Activated CD8-positive, alpha-beta T cell treated with anti-CD3 and anti-CD28 coated beads, Interleukin-2, amount 10 ng/mL, durations not matched to agents 7 days and 5 days (primary cell): Measurements from ENCODE around the gene ZMYND19. TPM values are rescaled to one million over a fixed set of nuclear protein-coding genes. Genes with fewer than 3 reads are reported as not detected.
"Not testable (repeated sequence)": the region's sequence is repeated elsewhere in the genome, so short reads cannot be mapped to it uniquely, and the experiment has no call there.

Source experiments
- ATAC-seq: fragments of 150-1000 bp; cut with Tn5 transposase; one replicate; pipeline ENCODE4 v1.10.0; 2021; ENCODE audit warnings: moderate library complexity
- CTCF ChIA-PET: fragments of 350-600 bp; sonication (Branson Sonifier 250); formaldehyde crosslinking; loops from one replicate; lab custom pipeline; 2021; ENCODE audit warnings: antibody characterized with exemption; lab: Charles Lee
- POLR2A ChIA-PET: fragments of 350-600 bp; sonication (Branson Sonifier 250); formaldehyde crosslinking; loops from one replicate; lab custom pipeline; 2021; ENCODE audit warnings: antibody characterized with exemption; lab: Charles Lee
- DNase-seq: peaks from one replicate; pipeline ENCODE4 v3.0.0-alpha.2; 2020
- H3K27ac Mint-ChIP-seq: one replicate; pipeline ENCODE4 v1.8.0; 2021; ENCODE audit warnings: mild to moderate bottlenecking, mixed read lengths
- H3K27me3 Mint-ChIP-seq: one replicate; pipeline ENCODE4 v1.8.0; 2021; ENCODE audit warnings: low read depth, mixed read lengths
- H3K36me3 Mint-ChIP-seq: one replicate; pipeline ENCODE4 v1.8.0; 2021; ENCODE audit warnings: low read depth, mixed read lengths
- H3K4me1 Mint-ChIP-seq: one replicate; pipeline ENCODE4 v1.8.0; 2021; ENCODE audit warnings: low read depth, mixed read lengths
- H3K4me3 Mint-ChIP-seq: one replicate; pipeline ENCODE4 v1.8.0; 2021; ENCODE audit warnings: mild to moderate bottlenecking, mixed read lengths
- H3K9me3 Mint-ChIP-seq: one replicate; pipeline ENCODE4 v1.8.0; 2022; ENCODE audit warnings: mixed read lengths; ENCODE audit not compliant: insufficient read depth
- total RNA-seq, 2 experiments: library from RNA; stranded (reverse); gene quantifications; one replicate each; pipeline ENCODE4 v1.2.3, GENCODE V29; 2021

ZMYND19 gene
- total RNA-seq = 10 to 100 TPM; 35.4 to 38.3 TPM

DNA sequence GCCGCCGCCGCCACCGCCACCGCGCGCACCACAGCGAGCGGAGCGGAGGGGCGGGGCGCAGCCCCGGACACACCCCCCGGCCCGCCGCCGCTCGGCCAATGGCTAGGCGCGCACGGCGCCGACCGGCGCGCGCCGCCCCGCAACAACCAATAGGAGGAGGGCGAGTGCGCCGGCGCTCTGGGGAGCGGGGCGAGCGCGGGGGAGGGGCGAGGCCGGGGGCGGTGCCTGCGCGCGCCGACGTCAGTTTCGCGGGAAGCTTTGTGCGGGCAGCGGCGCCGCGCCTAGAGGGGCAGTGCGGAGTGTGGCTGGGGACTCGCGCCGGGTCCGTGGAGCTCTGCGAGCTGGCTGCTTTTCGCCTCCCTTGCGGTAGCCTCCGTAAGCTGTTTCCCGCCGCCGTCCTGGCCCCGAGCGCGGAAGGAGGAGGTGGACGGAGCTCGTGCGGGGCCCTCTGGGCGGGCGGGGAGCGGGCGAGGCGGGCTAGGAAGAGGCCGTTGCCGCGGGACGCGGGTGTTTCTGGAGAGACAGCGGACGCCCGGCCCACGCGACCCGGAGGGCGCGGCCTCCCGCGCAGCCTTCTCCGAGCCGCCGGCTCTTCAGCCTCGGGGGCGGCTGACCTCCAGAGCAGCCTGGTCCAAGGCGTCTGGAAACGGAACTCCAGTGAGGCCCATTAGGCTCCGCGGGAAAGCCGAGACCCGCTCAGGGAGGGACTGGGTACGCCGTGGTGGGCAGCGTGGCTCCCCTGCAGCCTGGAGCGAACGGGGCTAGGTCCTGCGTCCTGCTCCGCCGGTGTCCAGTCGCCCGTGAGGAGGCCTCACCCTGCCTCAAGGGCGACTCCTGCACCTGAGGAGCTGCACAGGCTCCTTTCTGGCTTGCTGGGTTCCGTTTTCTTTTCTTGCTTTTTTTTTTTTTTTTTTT, at the start of gene ZMYND19:
ZMYND19 (minus strand) TSS at position 44 of the 915 bp plus-strand sequence. CDS start 249 bp downstream, outside the sequence.
- ATAC-seq = peak; percentile 96
- Mint-ChIP-seq H3K27ac (peak within 1 kb of the TSS; percentile 94), H3K36me3 (peaks cover 12% of the 10 kb centered on the region), H3K4me1 (peaks cover 22% of the 10 kb centered on the region), H3K9me3 (no peaks in the 10 kb centered on the region), H3K27me3 (no peaks in the 10 kb centered on the region), H3K4me3 (peak within 1 kb of the TSS; percentile 97)
- peak; percentile 91 for DNase-seq
- ChIA-PET CTCF (interaction anchor here (0.7 to 1.9 kb wide), 7 partner anchors 10 to 168 kb away, joined by 3 to 6 read pairs (median 3); partner anchors contain the start of genes EHMT1, EXD3 and NOXA1), POLR2A (interaction anchor here (0.7 to 2.3 kb wide), 4 partner anchors 11 to 39 kb away, joined by 3 to 9 read pairs (median 4); partner anchors contain the start of genes DPH7 and MRPL41)

DNA sequence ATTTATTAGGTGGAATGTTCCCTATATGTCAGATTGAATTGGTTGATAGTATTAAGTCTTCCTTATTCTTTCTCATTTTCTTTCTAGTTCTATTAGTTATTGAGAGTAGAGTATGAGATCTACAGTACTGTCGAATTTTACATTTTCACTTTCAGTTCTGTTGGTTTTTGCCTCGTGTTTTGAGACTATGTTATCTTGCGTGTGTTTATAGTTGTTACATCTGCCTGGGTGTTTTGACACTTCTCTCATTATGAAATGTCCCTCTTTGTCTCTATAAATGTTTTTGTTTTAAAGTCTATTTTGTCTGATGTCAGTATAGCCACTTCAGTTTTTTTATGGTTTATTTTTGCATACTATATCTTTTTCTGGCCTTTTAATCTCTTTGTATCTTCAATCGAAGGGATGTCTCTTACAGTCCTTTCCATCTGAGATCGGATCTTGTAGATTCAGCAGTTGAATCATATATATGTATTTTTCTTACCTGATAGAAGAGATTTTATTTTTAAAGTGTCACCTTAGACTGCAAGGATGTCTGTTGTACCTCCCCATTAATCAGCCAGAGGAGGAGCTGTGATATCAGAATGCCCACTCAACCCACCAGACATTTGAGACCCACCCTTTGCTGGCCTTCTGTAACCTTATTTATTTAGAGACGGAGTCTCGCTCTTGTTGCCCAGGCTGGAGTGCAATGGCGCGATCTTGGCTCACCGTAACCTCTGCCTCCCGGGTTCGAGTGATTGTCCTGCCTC, 49.2 kb upstream of the ZMYND19 start:
- H3K9me3 Mint-ChIP-seq = no peaks in the 10 kb centered on the region
- ChIA-PET CTCF (interaction anchor here (1.7 kb wide), 1 partner anchor 33 kb away, joined by 4 read pairs; no protein-coding TSS in a partner anchor), POLR2A (no interaction called here)
- no peaks in the 10 kb centered on the region for H3K27me3 Mint-ChIP-seq
- H3K27ac Mint-ChIP-seq = peak overlapping the region; percentile 82
- H3K36me3 Mint-ChIP-seq = peaks cover 35% of the 10 kb centered on the region
- H3K4me1 Mint-ChIP-seq = peaks cover 36% of the 10 kb centered on the region
- no peak for DNase-seq
- H3K4me3 Mint-ChIP-seq = peak overlapping the region; percentile 70
- ATAC-seq = peak; percentile 91

DNA sequence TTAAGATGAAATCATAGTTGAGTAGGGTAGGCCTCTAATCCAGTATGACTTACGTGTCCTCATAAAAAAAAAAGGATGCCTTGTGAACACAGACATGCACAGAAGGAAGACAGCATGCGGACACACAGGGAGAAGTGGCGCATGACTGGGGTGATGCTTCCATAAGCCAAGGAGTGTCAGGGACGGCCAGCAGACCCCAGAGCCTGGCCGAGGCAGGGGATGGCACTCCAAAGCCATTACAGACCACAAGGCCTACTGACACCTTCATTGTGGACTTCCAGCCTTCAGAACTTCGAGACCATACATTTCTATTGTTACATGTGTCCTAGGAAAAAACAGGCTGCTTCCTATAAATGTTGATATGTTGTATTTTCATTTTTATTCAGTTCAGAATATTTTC, 48.4 kb upstream of the ZMYND19 start:
- H3K36me3 Mint-ChIP-seq = peaks cover 33% of the 10 kb centered on the region
- no peaks in the 10 kb centered on the region for H3K9me3 Mint-ChIP-seq
- POLR2A ChIA-PET = no interaction called here
- ATAC-seq = no peak
- H3K27me3 Mint-ChIP-seq = no peaks in the 10 kb centered on the region
- H3K4me1 Mint-ChIP-seq = peaks cover 34% of the 10 kb centered on the region
- no peak for DNase-seq
- peak overlapping the region; percentile 70 for H3K4me3 Mint-ChIP-seq
- H3K27ac Mint-ChIP-seq = peak overlapping the region; percentile 71
- CTCF ChIA-PET = interaction anchor here (1.1 to 1.5 kb wide), 2 partner anchors 9 to 60 kb away, joined by 3 to 4 read pairs; partner anchors contain the start of gene DPH7

DNA sequence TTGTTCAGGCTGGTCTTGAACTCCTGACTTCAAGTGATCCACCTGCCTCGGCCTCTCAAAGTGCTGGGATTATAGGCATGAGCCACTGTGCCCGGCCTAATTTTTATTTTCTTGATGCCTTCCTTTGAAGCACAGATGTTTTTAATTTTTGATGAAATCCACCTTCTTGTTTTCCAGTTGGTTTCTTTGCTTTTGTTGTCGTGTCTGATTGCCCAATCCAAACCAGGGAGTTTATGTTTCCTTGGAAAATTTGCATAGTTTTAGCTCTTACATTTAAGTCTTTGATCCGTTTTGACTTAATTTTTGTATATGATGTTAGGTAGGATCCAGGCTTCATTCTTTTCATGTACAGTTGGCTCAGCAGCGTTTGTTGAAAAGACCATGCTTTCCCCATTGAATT, 43.7 kb upstream of the ZMYND19 start:
- no peak for ATAC-seq
- DNase-seq = no peak
- no peaks in the 10 kb centered on the region for H3K27me3 Mint-ChIP-seq
- no peaks in the 10 kb centered on the region for H3K9me3 Mint-ChIP-seq
- ChIA-PET POLR2A (interaction anchor here (1.1 kb wide), 1 partner anchor 14 kb away, joined by 5 read pairs; the partner anchor contains the start of gene EHMT1), CTCF (interaction anchor here (1.1 kb wide), 1 partner anchor 13 kb away, joined by 3 read pairs; no protein-coding TSS in a partner anchor)
- peaks cover 40% of the 10 kb centered on the region for H3K4me1 Mint-ChIP-seq
- no peak overlapping the region for H3K27ac Mint-ChIP-seq
- no peak overlapping the region for H3K4me3 Mint-ChIP-seq
- peaks cover 21% of the 10 kb centered on the region for H3K36me3 Mint-ChIP-seq

DNA sequence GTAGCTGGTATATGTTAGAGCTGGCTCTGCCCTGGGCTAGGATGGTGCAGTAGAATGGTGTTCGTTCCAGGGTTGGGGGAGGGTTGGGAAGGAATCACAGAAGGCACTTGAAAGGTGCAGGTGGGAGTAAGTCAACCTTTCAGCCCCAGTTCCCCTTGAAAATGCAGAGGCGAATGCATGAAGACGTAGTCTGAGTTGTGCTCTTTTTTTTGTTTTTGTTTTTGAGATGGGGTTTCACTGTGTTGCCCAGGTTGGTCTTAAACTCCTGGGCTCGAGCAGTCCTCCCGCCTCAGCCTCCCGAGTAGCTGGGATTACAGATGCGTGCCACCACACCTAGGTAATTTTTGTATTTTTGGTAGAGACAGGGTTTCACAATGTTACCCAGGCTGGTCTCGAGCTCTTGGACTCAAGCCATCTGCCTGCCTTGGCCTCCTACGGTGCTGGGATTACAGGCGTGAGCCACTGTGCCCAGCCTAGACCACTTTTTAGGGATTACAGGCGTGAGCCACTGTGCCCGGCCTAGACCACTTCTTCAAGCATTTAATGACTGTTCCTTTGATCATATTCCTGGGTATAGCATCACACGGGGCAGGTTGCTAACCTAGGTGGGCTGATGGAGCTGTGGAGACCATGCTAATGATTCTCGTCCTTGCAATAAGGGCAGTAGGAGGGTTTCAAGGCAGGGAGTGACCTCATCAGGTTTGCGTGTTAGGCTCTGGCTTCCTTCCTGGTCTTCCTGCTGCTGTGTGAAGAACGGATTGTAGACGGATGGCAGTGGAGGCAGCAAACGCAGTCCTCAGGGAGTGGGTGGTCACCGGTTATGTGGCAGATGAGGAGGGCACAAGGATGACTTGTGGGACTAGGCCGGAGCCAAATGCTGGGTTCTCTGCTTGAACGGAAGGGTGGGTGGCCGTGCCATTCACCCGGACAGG, 42.2 kb upstream of the ZMYND19 start:
- Mint-ChIP-seq H3K27me3 (no peaks in the 10 kb centered on the region), H3K27ac (no peak overlapping the region), H3K4me1 (peaks cover 49% of the 10 kb centered on the region), H3K9me3 (no peaks in the 10 kb centered on the region), H3K36me3 (peaks cover 26% of the 10 kb centered on the region), H3K4me3 (no peak overlapping the region)
- ChIA-PET CTCF (no interaction called here), POLR2A (no interaction called here)
- no peak for DNase-seq
- no peak for ATAC-seq

DNA sequence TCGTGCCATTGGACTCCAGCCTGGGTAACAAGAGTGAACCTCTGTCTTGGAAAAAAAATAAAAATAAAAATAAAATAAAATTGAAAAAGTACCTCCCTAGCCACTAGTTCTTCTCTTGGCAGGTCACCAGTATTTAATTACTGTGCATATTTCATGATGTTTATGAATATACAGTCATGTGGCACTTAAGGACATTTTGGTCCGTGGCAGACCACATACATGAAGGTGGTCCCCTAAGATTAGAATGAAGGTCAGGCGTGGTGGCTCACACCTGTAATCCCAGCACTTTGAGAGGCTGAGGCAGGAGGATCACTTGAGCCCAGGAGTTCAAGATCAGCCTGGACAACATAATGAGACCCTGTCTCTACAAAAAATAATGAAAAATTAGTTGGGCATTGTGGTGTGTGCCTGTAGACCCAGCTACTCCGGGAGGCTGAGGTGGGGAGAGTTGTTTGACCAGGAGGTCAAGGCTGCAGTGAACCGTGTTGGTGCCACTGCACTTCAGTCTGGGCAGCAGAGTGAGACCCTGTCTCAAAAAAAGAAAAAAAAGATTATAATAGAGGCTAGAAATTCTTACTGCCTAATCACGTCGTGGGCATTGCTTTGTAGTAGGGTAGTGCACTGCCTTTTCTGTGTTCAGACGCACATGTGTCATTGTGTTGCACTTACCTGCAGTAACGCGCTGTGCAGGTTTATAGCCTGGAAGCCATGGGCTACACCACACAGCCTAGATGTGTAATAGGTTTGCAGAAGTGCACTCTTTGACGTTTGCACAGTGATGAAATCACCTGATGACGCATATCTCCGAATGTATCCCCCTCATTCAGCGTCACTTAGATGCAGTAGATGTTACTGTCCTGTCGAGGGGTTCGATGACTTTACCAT, 41.3 kb upstream of the ZMYND19 start:
- peaks cover 53% of the 10 kb centered on the region for H3K4me1 Mint-ChIP-seq
- POLR2A ChIA-PET = no interaction called here
- no peak for ATAC-seq
- peaks cover 26% of the 10 kb centered on the region for H3K36me3 Mint-ChIP-seq
- no peaks in the 10 kb centered on the region for H3K9me3 Mint-ChIP-seq
- CTCF ChIA-PET = interaction anchor here (0.6 kb wide), 1 partner anchor 11 kb away, joined by 3 read pairs; no protein-coding TSS in a partner anchor
- H3K4me3 Mint-ChIP-seq = no peak overlapping the region
- no peak for DNase-seq
- no peaks in the 10 kb centered on the region for H3K27me3 Mint-ChIP-seq
- no peak overlapping the region for H3K27ac Mint-ChIP-seq

DNA sequence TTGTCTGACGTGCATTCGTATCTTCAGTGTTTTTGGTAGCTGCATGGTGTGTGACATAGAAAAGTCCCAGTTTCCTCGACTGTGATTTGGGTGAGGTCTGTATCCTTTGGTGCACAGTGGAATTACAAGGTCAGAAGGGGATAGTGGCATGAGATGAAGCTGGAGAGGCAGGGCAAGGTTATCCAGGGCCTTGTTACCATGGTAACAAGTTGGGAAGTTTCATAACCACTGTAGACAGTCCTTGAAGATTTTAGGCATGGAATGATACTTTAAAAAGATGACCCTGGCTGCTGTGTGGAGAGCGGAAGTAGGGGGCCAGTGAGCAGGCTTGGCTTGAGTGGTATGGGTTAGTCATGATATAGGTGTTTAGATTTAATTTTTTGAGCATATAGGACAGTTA, 40.4 kb upstream of the ZMYND19 start:
- H3K4me3 Mint-ChIP-seq = no peak overlapping the region

DNA sequence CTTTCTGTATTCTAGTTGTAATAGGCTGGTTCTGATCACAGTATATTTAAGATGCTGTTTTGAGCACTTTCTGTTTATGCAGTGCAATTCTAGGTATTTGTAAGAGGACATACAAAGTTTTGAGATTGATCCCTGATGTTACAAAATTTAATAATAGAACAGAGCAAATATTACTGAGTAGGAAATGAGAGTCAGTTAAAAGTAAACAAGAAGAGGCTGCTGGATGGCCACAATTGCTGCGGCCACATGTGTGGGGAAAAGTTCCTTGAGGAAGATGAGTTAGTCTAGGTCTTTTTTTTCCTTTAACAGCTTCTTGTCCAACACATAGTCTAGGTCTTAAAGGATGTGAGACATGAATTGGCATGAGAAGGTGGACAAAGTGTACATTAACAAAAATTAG, 39.8 kb upstream of the ZMYND19 start:
- ATAC-seq (no peak), DNase-seq (no peak)
- CTCF ChIA-PET = interaction anchor here (0.9 to 1.3 kb wide), 2 partner anchors 8 to 17 kb away, joined by 4 read pairs; no protein-coding TSS in a partner anchor
- POLR2A ChIA-PET = interaction anchor here (1.3 kb wide), 1 partner anchor 9 kb away, joined by 3 read pairs; no protein-coding TSS in a partner anchor
- Mint-ChIP-seq H3K27ac (no peak overlapping the region), H3K36me3 (peaks cover 28% of the 10 kb centered on the region), H3K4me1 (peaks cover 55% of the 10 kb centered on the region), H3K9me3 (no peaks in the 10 kb centered on the region), H3K4me3 (no peak overlapping the region), H3K27me3 (no peaks in the 10 kb centered on the region)

More for the DNA sequence above, 40.4 kb upstream of the ZMYND19 start:
- ChIA-PET POLR2A (no interaction called here), CTCF (interaction anchor here (0.6 to 1.3 kb wide), 2 partner anchors 10 to 16 kb away, joined by 3 to 4 read pairs; no protein-coding TSS in a partner anchor)
- H3K4me1 Mint-ChIP-seq = peaks cover 50% of the 10 kb centered on the region
- DNase-seq (no peak), ATAC-seq (no peak)
- H3K36me3 Mint-ChIP-seq = peaks cover 23% of the 10 kb centered on the region
- no peaks in the 10 kb centered on the region for H3K27me3 Mint-ChIP-seq
- H3K27ac Mint-ChIP-seq = peak overlapping the region; percentile 5
- H3K9me3 Mint-ChIP-seq = no peaks in the 10 kb centered on the region

DNA sequence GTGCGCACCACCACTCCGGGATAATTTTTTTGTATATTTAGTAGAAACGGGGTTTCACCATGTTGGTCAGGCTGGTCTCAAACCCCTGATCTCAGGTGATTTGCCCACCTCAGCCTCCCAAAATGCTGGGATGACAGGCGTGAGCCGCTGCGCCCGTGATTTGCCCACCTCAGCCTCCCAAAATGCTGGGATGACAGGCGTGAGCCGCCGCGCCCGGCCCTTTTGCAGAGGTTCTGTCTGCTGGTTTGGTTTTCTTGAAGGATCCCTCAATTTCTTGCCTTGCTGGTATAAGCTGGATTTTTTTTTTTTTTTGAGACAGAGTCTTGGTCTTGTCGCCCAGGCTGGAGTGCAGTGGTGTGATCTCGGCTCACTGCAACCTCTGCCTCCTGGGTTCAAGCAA, 37.1 kb upstream of the ZMYND19 start:
- ChIA-PET CTCF (interaction anchor here (2.0 kb wide), 1 partner anchor 8 kb away, joined by 14 read pairs; the partner anchor contains the start of gene EHMT1), POLR2A (interaction anchor here (1.1 to 1.8 kb wide), 3 partner anchors 8 to 10 kb away, joined by 4 to 10 read pairs (median 8); partner anchors contain the start of gene EHMT1)
- not testable (repeated sequence) for H3K9me3 Mint-ChIP-seq, H3K27me3 Mint-ChIP-seq, H3K4me3 Mint-ChIP-seq, DNase-seq, ATAC-seq
- Mint-ChIP-seq H3K27ac (peak overlapping the region; percentile 43), H3K36me3 (peaks cover 33% of the 10 kb centered on the region), H3K4me1 (peaks cover 60% of the 10 kb centered on the region)

DNA sequence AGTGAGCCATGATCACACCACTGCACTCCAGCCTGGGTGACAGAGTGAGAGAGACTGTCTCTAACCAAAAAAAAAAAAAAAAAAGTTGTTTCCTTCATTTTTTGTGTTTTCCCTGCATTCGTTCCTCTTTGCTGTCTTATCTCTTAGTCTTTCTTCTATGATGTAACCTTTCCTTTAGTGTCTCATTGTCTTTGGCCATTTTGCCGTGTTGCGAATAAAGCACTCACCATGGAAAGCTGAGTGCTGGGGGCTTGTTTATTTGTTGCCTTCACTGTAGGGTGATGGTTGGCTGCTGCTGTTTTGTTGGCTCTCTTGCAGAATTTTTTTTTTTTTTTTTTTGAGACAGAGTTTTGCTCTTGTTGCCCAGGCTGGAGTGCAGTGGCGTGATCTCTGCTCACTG, 36.2 kb upstream of the ZMYND19 start:
- POLR2A ChIA-PET = interaction anchor here (0.7 kb wide), 1 partner anchor 382 kb away, joined by 3 read pairs; no protein-coding TSS in a partner anchor
- peaks cover 59% of the 10 kb centered on the region for H3K4me1 Mint-ChIP-seq

More for the DNA sequence above, 36.2 kb upstream of the ZMYND19 start:
- no peak overlapping the region for H3K4me3 Mint-ChIP-seq
- CTCF ChIA-PET = no interaction called here
- H3K36me3 Mint-ChIP-seq = peaks cover 31% of the 10 kb centered on the region
- DNase-seq (no peak), ATAC-seq (no peak)
- peak overlapping the region; percentile 80 for H3K27ac Mint-ChIP-seq
- no peaks in the 10 kb centered on the region for H3K9me3 Mint-ChIP-seq
- no peaks in the 10 kb centered on the region for H3K27me3 Mint-ChIP-seq
